ENCODE measurements around the gene C19orf53. TPM values are rescaled to one million over a fixed set of nuclear protein-coding genes. Genes with fewer than 3 reads are reported as not detected.

Gene C19orf53
- polyA plus RNA-seq, 3 donors = 125 to 156 (median 132) TPM

DNA sequence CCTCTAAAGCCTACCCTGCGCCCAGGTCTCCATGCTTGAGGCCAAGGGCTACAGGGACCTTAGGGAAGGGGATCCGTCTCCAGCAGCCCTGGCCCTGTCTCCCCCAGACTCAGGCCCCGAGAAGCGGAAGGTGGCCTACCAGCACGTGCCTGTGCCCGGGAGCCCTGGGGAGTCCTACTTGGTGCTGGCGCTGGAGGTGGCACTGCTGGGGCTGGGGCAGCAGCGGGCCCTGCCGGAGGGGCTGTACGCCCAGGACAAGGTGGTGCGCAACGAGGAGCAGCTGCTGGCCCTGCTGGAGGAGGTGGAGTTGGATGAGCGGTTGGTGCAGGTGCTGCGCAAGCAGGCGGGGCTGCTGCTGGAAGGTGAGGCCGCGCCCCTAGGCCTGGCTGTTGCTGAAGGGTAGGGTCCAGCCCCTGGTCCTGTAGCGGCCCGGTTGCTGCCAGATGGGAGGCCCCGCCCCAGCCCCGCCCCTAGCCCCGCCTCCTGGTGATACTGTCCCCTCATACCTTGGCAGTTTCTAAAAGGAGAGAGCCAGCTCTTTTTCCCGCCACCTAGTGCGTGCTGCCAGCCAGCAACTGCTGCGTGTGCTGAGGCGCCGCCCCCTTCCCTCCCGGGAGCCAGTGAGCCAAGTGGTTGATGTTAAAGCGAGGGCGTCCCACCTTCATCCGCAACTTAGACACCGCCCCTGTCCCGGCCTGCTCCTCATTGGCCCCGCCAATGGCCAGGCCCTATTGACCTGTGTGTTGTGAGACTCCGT lies 43.5 kb downstream of the C19orf53 start:
- H3K4me2 ChIP-seq (replicated peaks; ENCODE audit: extremely low read depth, low read length, poor library complexity, severe bottlenecking) = peak overlapping the region; percentile 72
- H3K4me3 Mint-ChIP-seq = peak overlapping the region; percentile 51 to 66
- H3K27me3 Mint-ChIP-seq (ENCODE audit: low read depth in 3 of 3) = peaks cover 0 to 1% (median 0%) of the 10 kb centered on the region in 3 donors
- H3K27me3 ChIP-seq (ENCODE audit: control insufficient read depth in 2 of 2, insufficient read depth in 2 of 2, low read length in 2 of 2) = no peaks in the 10 kb centered on the region
- TF ChIP-seq, protein P1, sequence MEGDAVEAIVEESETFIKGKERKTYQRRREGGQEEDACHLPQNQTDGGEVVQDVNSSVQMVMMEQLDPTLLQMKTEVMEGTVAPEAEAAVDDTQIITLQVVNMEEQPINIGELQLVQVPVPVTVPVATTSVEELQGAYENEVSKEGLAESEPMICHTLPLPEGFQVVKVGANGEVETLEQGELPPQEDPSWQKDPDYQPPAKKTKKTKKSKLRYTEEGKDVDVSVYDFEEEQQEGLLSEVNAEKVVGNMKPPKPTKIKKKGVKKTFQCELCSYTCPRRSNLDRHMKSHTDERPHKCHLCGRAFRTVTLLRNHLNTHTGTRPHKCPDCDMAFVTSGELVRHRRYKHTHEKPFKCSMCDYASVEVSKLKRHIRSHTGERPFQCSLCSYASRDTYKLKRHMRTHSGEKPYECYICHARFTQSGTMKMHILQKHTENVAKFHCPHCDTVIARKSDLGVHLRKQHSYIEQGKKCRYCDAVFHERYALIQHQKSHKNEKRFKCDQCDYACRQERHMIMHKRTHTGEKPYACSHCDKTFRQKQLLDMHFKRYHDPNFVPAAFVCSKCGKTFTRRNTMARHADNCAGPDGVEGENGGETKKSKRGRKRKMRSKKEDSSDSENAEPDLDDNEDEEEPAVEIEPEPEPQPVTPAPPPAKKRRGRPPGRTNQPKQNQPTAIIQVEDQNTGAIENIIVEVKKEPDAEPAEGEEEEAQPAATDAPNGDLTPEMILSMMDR (IDR thresholded peaks at IDR 0.05) = no peak
- peak overlapping the region; percentile 67 for H2AFZ ChIP-seq (ENCODE audit: insufficient read depth, low read depth, low read length, poor library complexity, severe bottlenecking)
- intact Hi-C loops (cut with micrococcal nuclease) = no loop called here
- peaks cover 0 to 12% of the 10 kb centered on the region in 2 donors for H3K36me3 ChIP-seq (replicated peaks in 1 of 2; ENCODE audit: control insufficient read depth in 1 of 2, insufficient read depth in 2 of 2, low read length in 2 of 2)
- no peaks in the 10 kb centered on the region for H4K20me1 ChIP-seq (ENCODE audit: insufficient read depth, low read length)
- no peaks in the 10 kb centered on the region for H3K79me2 ChIP-seq (ENCODE audit: insufficient read depth, low read length)
- H3K27ac ChIP-seq (ENCODE audit: low read depth in 1 of 2, low read length in 2 of 2) = no peak overlapping the region
- H3K4me1 ChIP-seq (ENCODE audit: control insufficient read depth in 1 of 2, insufficient read depth in 2 of 2, low read length in 2 of 2) = peaks cover 9 to 29% of the 10 kb centered on the region in 2 donors
- peaks cover 0 to 3% (median 0%) of the 10 kb centered on the region in 7 donors for H3K9me3 Mint-ChIP-seq
- peak overlapping the region; percentile 27 for H3K9ac ChIP-seq (ENCODE audit: insufficient read depth, low read length, poor library complexity, severe bottlenecking)
- peak overlapping the region in 1 of 3 experiments; percentile 64 for H3K4me3 ChIP-seq (replicated peaks in 1 of 3; ENCODE audit: low read depth in 2 of 3, low read length in 3 of 3)
- peaks cover 12 to 43% of the 10 kb centered on the region in 2 donors for H3K36me3 Mint-ChIP-seq
- H3K4me1 Mint-ChIP-seq = peaks cover 31% of the 10 kb centered on the region
- no peaks in the 10 kb centered on the region for H3K9me3 ChIP-seq (replicated peaks in 1 of 2; ENCODE audit: control insufficient read depth in 1 of 2, insufficient read depth in 1 of 2, low read length in 2 of 2)
- H3K27ac Mint-ChIP-seq = peak overlapping the region in 1 of 7 donors; percentile 23
- WGBS (ENCODE audit: insufficient coverage) = 88% methylated on average over 27 of the region's 35 CpGs
- DNase-seq = no peak

DNA sequence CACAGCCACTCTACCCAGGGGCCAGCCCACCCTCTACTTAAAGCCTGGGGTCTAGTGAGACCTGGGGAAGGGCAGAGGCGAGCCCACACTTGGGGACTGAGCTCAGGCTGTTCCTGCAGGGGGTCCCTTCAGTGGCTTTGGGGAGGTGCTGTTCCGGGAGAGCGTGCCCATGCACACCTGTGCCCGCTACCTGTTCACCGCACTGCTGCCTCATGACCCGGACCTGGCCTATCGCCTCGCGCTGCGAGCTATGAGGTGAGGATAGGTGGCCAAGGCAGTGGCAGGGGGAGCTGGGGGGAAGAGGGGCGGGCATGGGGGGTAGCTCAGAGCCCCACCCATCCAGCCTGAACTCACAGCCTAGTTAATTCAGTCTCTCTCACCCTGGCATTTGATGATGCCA lies 45.0 kb downstream of the C19orf53 start:
- Histone ChIP-seq H3K27ac (ENCODE audit: low read depth in 1 of 2, low read length in 2 of 2) (no peak overlapping the region), H3K36me3 (replicated peaks in 1 of 2; ENCODE audit: control insufficient read depth in 1 of 2, insufficient read depth in 2 of 2, low read length in 2 of 2) (peaks cover 0 to 13% of the 10 kb centered on the region in 2 donors), H3K4me2 (replicated peaks; ENCODE audit: extremely low read depth, low read length, poor library complexity, severe bottlenecking) (no peak overlapping the region), H2AFZ (ENCODE audit: insufficient read depth, low read depth, low read length, poor library complexity, severe bottlenecking) (no peak overlapping the region), H3K9me3 (replicated peaks in 1 of 2; ENCODE audit: control insufficient read depth in 1 of 2, insufficient read depth in 1 of 2, low read length in 2 of 2) (no peaks in the 10 kb centered on the region), H3K4me1 (ENCODE audit: control insufficient read depth in 1 of 2, insufficient read depth in 2 of 2, low read length in 2 of 2) (peaks cover 6 to 24% of the 10 kb centered on the region in 2 donors), H3K4me3 (replicated peaks in 1 of 3; ENCODE audit: low read depth in 2 of 3, low read length in 3 of 3) (no peak overlapping the region), H4K20me1 (ENCODE audit: insufficient read depth, low read length) (no peaks in the 10 kb centered on the region), H3K9ac (ENCODE audit: insufficient read depth, low read length, poor library complexity, severe bottlenecking) (no peak overlapping the region), H3K27me3 (ENCODE audit: control insufficient read depth in 2 of 2, insufficient read depth in 2 of 2, low read length in 2 of 2) (no peaks in the 10 kb centered on the region), H3K79me2 (ENCODE audit: insufficient read depth, low read length) (no peaks in the 10 kb centered on the region)
- H3K4me1 Mint-ChIP-seq = peaks cover 22% of the 10 kb centered on the region
- H3K36me3 Mint-ChIP-seq = peaks cover 11 to 49% of the 10 kb centered on the region in 2 donors
- WGBS (ENCODE audit: insufficient coverage) = no CpG with 5 or more reads among the region's 11 CpGs
- no peak for DNase-seq
- peaks cover 0 to 2% (median 1%) of the 10 kb centered on the region in 3 donors for H3K27me3 Mint-ChIP-seq (ENCODE audit: low read depth in 3 of 3)
- H3K4me3 Mint-ChIP-seq = no peak overlapping the region
- TF ChIP-seq, protein P1 (IDR thresholded peaks at IDR 0.05) = no peak
- intact Hi-C loops (cut with micrococcal nuclease) = no loop called here
- H3K27ac Mint-ChIP-seq = no peak overlapping the region
- peaks cover 0 to 2% (median 0%) of the 10 kb centered on the region in 7 donors for H3K9me3 Mint-ChIP-seq
